ENCODE data around the gene P2RX1. TPM values are rescaled to one million over a fixed set of nuclear protein-coding genes. Genes with fewer than 3 reads are reported as not detected.

Gene P2RX1
- total and polyA plus RNA-seq, 9 donors = 2.1 to 8.6 (median 3.0) TPM

DNA sequence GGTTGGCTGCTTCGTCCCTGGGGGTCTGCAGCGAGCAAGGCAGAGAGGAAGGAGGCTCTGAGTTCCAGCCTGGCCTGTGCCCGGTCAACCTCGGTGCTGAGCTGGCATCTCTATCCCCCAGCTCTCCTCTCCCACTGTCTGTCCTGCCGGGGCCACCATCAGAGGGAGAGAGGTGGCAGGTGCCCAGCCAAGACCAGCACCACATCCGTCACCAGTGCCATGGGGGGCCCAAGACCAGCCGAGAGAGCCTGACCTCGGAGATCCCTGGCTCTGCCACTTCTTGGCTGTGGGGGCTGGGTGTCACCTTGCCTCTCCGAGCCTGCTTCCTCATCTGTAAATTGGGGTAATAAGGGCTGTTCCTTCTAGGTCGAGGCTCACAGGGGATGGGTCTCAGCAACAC is 560 bp upstream of the P2RX1 start:
- Histone ChIP-seq H3K27me3 (ENCODE audit: control insufficient read depth, insufficient read depth, low read length) (no peaks in the 10 kb centered on the region), H3K4me1 (ENCODE audit: control insufficient read depth, insufficient read depth, low read length) (peaks cover 56% of the 10 kb centered on the region), H3K27ac (ENCODE audit: low read length) (peak overlapping the region; percentile 3), H3K36me3 (ENCODE audit: control insufficient read depth, insufficient read depth, low read length) (no peaks in the 10 kb centered on the region), H3K9me3 (replicated peaks; ENCODE audit: control insufficient read depth, low read depth, low read length) (no peaks in the 10 kb centered on the region), H3K4me3 (ENCODE audit: low read length) (no peak overlapping the region)
- 70% methylated on average over 8 of the region's 10 CpGs for WGBS (ENCODE audit: insufficient coverage)
- DNase-seq = no peak

DNA sequence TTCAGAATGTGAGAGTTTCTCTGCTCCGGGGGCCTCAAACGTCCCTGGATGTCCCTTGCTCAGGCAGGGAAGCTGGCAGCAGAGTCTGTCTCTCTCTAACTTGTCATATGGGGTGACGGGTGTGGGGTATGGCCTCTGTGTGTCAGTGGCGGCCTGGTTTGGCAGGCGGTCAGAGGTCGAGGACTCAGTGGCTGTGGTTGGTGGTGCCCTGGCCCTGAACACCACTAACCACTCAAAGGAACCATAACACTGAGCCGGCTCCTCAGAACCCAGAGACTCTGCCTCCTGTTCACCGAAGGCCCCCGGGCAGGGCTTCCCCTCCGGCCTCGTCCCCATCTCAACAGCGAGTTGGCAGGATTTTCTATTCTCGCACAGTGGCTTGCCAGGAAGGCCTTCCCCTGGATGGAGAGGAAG is 677 bp downstream of the P2RX1 start:
- H3K4me3 ChIP-seq (ENCODE audit: low read length) = peak overlapping the region; percentile 12

DNA sequence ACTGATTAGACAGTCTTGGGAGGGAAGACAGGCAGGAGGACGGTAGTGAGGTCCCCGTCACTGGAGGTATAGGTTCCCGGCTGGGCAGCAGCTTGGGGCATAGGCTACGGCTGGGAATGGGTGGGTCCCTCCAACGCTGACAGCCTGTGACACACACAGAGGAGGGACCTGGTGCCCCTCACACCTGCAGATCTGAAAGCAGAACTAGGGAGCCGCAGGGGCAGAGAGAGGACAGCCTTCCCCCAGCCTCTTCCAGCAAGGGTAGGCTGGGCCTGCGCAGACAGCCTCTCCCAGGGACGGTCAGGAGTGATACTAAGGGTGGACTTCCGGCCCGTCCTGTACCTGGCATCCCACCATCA is 2.0 kb downstream of the P2RX1 start:
- H3K36me3 ChIP-seq (ENCODE audit: control insufficient read depth, insufficient read depth, low read length) = no peaks in the 10 kb centered on the region
- no peak for DNase-seq
- no peaks in the 10 kb centered on the region for H3K27me3 ChIP-seq (ENCODE audit: control insufficient read depth, insufficient read depth, low read length)
- peaks cover 67% of the 10 kb centered on the region for H3K4me1 ChIP-seq (ENCODE audit: control insufficient read depth, insufficient read depth, low read length)
- 79% methylated on average over 5 of the region's 10 CpGs for WGBS (ENCODE audit: insufficient coverage)
- no peak overlapping the region for H3K4me3 ChIP-seq (ENCODE audit: low read length)
- no peaks in the 10 kb centered on the region for H3K9me3 ChIP-seq (replicated peaks; ENCODE audit: control insufficient read depth, low read depth, low read length)
- no peak overlapping the region for H3K27ac ChIP-seq (ENCODE audit: low read length)

More for the DNA sequence above, 677 bp downstream of the P2RX1 start:
- 64% methylated on average over 3 of the region's 13 CpGs for WGBS (ENCODE audit: insufficient coverage)
- H3K36me3 ChIP-seq (ENCODE audit: control insufficient read depth, insufficient read depth, low read length) = no peaks in the 10 kb centered on the region
- peaks cover 66% of the 10 kb centered on the region for H3K4me1 ChIP-seq (ENCODE audit: control insufficient read depth, insufficient read depth, low read length)
- DNase-seq = no peak
- H3K9me3 ChIP-seq (replicated peaks; ENCODE audit: control insufficient read depth, low read depth, low read length) = no peaks in the 10 kb centered on the region
- no peak overlapping the region for H3K27ac ChIP-seq (ENCODE audit: low read length)
- H3K27me3 ChIP-seq (ENCODE audit: control insufficient read depth, insufficient read depth, low read length) = no peaks in the 10 kb centered on the region

DNA sequence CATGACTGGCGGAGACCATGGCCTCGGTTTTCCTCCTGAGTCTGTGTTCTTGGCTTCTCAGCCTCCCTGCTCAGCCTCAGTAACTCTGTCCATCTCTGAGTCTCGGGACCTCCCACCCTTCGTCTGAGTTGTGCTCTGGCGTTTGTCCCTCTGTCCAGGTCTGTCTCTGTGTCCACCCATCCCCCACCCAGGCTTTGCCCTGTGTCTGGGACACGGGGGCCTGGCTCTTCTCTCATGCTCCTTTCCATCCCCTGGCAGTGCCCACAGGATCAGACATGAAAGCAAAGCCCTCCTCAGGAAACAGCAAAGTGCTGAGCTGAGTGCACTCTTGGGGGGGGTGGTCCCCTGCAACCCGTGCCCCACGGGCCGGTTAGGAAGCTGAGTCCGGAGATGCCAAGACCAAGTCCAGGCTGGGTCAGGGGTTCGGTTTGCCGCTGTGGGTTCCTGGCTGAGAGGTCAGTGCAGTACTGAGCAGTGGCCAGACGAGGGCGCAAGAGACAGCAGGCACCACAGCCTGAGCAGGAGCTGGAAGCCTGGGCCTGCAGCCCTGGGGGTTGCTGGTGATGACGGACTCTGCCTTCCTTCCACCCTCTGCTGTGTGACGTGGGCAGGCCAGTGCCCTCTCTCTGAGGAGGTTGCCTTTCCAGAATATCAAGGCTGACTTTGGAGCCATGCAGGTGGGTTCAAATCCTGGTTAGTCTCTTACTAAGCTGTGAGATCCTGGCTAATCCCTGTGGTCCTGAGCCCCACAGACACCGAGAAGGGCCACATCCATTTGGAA is 2.5 kb downstream of the P2RX1 start:
- Histone ChIP-seq H3K4me1 (ENCODE audit: control insufficient read depth, insufficient read depth, low read length) (peaks cover 62% of the 10 kb centered on the region), H3K9me3 (replicated peaks; ENCODE audit: control insufficient read depth, low read depth, low read length) (no peaks in the 10 kb centered on the region), H3K27ac (ENCODE audit: low read length) (no peak overlapping the region), H3K36me3 (ENCODE audit: control insufficient read depth, insufficient read depth, low read length) (no peaks in the 10 kb centered on the region), H3K4me3 (ENCODE audit: low read length) (no peak overlapping the region), H3K27me3 (ENCODE audit: control insufficient read depth, insufficient read depth, low read length) (no peaks in the 10 kb centered on the region)
- WGBS (ENCODE audit: insufficient coverage) = 24% methylated on average over 16 of the region's 17 CpGs
- DNase-seq = peak; percentile 79

DNA sequence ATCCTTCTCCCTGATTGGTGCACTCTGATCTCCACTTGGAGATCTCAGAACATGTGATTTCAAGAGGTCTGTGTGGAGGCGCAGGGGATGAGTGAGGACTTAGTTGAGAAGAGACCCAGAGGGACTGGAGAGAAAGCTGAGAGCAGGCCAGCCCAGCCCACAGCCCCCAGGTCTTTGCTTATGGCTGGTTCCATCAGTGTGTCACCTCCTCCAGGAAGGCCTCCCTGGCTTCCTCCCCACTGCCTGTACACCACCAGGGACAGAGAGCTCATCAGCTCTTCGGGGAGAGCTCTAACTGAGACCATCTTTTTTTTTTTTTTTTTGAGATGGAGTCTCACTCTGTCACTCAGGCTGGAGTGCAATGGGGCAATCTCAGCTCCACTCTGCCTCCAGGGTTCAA is 3.4 kb downstream of the P2RX1 start:
- Histone ChIP-seq H3K27me3 (ENCODE audit: control insufficient read depth, insufficient read depth, low read length) (no peaks in the 10 kb centered on the region), H3K36me3 (ENCODE audit: control insufficient read depth, insufficient read depth, low read length) (no peaks in the 10 kb centered on the region), H3K27ac (ENCODE audit: low read length) (no peak overlapping the region), H3K9me3 (replicated peaks; ENCODE audit: control insufficient read depth, low read depth, low read length) (no peaks in the 10 kb centered on the region), H3K4me3 (ENCODE audit: low read length) (no peak overlapping the region), H3K4me1 (ENCODE audit: control insufficient read depth, insufficient read depth, low read length) (peaks cover 57% of the 10 kb centered on the region)
- WGBS (ENCODE audit: insufficient coverage) = no CpG with 5 or more reads among the region's 2 CpGs
- DNase-seq = peak; percentile 1

DNA sequence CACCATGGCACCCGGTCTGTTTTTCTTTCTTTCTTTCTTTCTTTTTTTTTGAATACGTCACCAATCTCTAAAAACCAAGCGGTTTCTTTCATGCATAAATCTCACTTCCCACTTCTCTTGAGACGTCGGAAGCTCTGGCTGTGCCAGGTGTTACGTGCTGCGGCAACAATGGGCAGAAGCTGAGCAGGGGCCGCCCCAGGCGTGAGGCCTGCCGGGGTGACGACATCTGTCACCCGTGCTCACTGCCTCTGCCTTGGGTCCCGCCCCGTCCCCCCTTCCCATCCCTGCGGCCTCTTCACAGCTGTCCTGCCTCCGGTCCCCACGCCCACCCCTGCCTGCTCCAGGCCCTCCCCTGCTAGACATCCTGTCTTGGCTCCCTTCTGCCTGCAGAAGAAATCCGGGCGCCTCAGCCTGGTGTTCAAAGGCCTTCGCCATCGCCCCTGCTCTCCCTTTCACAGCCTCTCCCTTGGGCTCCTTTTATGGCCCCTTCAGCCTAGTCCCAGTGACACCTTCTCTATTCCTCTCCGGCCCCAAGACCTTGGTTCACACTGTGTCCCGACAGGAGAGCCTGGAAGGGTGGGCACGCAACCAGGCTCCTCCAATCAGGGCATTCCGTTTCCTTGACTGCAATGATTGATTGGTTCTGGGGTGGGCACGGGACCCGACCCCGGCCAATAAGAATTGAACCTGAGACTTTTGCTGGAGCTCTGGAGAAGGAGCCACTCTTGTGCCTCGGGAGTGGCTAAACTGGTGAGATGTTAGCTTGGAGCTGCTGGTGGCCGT is 4.8 kb downstream of the P2RX1 start:
- WGBS (ENCODE audit: insufficient coverage) = 22% methylated on average over 25 of the region's 30 CpGs
- Histone ChIP-seq H3K4me3 (ENCODE audit: low read length) (no peak overlapping the region), H3K36me3 (ENCODE audit: control insufficient read depth, insufficient read depth, low read length) (no peaks in the 10 kb centered on the region), H3K9me3 (replicated peaks; ENCODE audit: control insufficient read depth, low read depth, low read length) (no peaks in the 10 kb centered on the region), H3K27me3 (ENCODE audit: control insufficient read depth, insufficient read depth, low read length) (no peaks in the 10 kb centered on the region), H3K27ac (ENCODE audit: low read length) (peak overlapping the region; percentile 18), H3K4me1 (ENCODE audit: control insufficient read depth, insufficient read depth, low read length) (peaks cover 44% of the 10 kb centered on the region)
- DNase-seq = peak; percentile 91

DNA sequence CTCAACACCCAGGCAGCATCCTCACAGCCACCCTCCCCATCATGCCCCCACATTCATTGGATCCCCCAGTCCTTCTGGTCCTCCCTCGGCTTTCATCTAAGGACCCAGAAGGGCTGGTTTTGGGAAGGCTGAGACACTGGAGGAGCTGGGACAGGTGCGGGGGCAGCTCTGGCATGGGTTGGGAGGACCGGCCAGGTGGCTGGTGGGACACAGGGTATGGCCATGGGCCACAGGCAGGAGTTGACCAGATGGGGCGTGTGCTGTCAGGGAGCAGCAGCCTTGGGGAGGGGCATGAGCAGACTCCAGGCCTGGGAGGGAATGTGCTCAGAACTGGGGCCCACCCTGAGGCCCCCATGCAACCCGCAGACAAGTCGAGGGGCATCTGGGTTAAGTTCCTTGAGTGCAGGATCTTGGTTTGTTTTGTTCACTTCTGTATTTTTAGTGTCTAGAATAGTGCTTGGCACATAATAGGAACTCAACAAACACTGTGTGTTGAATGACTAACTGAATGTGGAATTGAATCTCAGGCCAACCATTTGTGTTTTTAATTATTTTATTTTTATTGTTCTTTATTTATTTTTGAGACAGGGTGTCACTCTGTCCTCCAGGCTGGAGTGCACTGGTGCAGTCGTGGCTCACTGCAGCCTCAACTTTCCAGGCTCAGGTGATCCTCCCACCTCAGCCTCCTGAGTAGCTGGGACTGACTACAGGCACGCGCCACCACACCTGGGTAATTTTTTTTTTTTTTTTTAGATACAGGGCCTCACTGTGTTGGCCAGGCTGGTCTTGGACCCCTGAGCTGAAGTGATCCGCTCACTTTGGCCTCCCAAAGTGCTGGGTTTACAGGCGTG is 5.6 kb downstream of the P2RX1 start:
- 81% methylated on average over 5 of the region's 11 CpGs for WGBS (ENCODE audit: insufficient coverage)
- DNase-seq = no peak
- Histone ChIP-seq H3K36me3 (ENCODE audit: control insufficient read depth, insufficient read depth, low read length) (no peaks in the 10 kb centered on the region), H3K9me3 (replicated peaks; ENCODE audit: control insufficient read depth, low read depth, low read length) (no peaks in the 10 kb centered on the region), H3K4me1 (ENCODE audit: control insufficient read depth, insufficient read depth, low read length) (peaks cover 38% of the 10 kb centered on the region), H3K27me3 (ENCODE audit: control insufficient read depth, insufficient read depth, low read length) (no peaks in the 10 kb centered on the region), H3K27ac (ENCODE audit: low read length) (peak overlapping the region; percentile 42), H3K4me3 (ENCODE audit: low read length) (no peak overlapping the region)

DNA sequence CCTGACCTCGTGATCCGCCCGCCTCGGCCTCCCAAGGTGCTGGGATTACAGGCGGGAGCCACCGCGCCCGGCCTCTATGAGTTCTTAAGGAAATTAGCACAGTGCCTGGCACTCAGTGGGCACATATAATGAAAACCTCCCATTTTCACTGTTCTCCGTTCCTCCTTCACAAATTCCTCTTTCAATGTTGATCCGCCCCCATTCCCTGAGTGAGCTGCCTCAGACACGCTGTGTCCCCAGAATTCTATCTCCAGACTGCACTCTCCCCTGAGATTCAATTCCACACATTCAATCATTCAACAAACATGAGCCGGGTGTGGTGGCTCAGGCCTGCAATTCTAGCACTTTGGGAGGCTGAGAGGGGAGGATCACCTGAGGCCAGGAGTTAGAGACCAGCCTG is 7.0 kb downstream of the P2RX1 start:
- Histone ChIP-seq H3K36me3 (ENCODE audit: control insufficient read depth, insufficient read depth, low read length) (no peaks in the 10 kb centered on the region), H3K27ac (ENCODE audit: low read length) (no peak overlapping the region), H3K27me3 (ENCODE audit: control insufficient read depth, insufficient read depth, low read length) (no peaks in the 10 kb centered on the region), H3K9me3 (replicated peaks; ENCODE audit: control insufficient read depth, low read depth, low read length) (no peaks in the 10 kb centered on the region), H3K4me3 (ENCODE audit: low read length) (no peak overlapping the region), H3K4me1 (ENCODE audit: control insufficient read depth, insufficient read depth, low read length) (peaks cover 39% of the 10 kb centered on the region)
- DNase-seq = no peak
- 82% methylated on average over 7 of the region's 12 CpGs for WGBS (ENCODE audit: insufficient coverage)

DNA sequence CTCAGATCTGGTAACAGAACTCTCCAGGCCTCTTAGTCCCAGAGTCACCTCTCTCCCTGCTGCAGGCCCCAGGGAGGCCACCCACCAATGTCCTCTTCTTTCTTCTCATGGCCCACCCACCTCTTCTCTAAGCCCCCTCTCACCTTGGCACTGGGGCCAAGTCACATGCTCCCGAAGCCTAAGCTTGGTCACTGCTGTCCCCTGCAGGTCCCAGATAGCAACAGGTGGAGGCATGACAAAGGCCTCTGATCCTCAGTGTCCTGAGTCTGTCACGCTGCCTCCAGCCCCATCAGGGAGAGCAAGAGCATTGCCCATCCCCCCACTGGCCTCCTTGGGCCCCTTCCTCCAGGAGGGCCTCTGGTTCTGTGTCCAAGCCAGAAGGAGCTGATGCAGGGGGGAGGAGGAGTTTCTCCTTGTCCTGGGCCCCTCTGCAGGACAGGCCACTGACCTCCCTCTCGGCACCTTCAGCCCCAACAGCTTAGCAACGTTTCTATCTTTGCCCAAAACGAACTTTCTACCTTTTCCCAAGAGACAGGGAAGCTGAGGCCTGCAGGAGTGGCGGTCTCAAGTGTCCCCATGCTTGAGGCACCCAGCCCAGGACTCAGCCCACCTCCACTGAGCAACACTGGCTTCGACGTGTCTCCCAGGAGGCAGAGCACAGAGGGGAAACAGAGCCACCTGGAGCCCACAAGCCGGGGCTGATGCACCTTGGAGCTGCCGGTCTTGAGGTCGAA is 8.6 kb downstream of the P2RX1 start:
- Histone ChIP-seq H3K27ac (ENCODE audit: low read length) (no peak overlapping the region), H3K36me3 (ENCODE audit: control insufficient read depth, insufficient read depth, low read length) (no peaks in the 10 kb centered on the region), H3K27me3 (ENCODE audit: control insufficient read depth, insufficient read depth, low read length) (no peaks in the 10 kb centered on the region), H3K4me1 (ENCODE audit: control insufficient read depth, insufficient read depth, low read length) (peaks cover 44% of the 10 kb centered on the region), H3K4me3 (ENCODE audit: low read length) (no peak overlapping the region), H3K9me3 (replicated peaks; ENCODE audit: control insufficient read depth, low read depth, low read length) (no peaks in the 10 kb centered on the region)
- 58% methylated on average over 11 of the region's 11 CpGs for WGBS (ENCODE audit: insufficient coverage)
- no peak for DNase-seq

Measured in muscle of leg (tissue), 11 donors.